HL-60 (cell line): ENCODE data around the gene BDH1.

Experiments used
- DNase-seq, 2 experiments: peaks; one replicate each; pipeline ENCODE4 v3.0.0-alpha.2; 2010 to 2020; ENCODE audit warnings: low read depth in 1 of 2, low spot score in 1 of 2
- H3K27ac ChIP-seq: fragments of 250-450 bp; sonication (Bioruptor Pico); replicated peaks from 2 replicates; pipeline ENCODE4 v1.5.1; 2020; ENCODE audit warnings: mild to moderate bottlenecking, moderate library complexity
- H3K27me3 ChIP-seq: fragments of 250-450 bp; sonication (Bioruptor Pico); 2 replicates; pipeline ENCODE4 v1.5.1; 2021; ENCODE audit warnings: mild to moderate bottlenecking, moderate library complexity; ENCODE audit not compliant: insufficient read depth, poor library complexity, severe bottlenecking
- H3K4me3 ChIP-seq: replicated peaks from 2 replicates; pipeline ENCODE4 v1.5.1; 2011; ENCODE audit warnings: mild to moderate bottlenecking, control low read depth, low read length; ENCODE audit not compliant: insufficient read depth
- CTCF ChIP-seq: IDR thresholded peaks from one replicate; pipeline ENCODE4 v1.5.1; 2011; ENCODE audit warnings: low read length, control low read depth, inconsistent platforms; ENCODE audit not compliant: insufficient read depth
- GABPA ChIP-seq: IDR thresholded peaks from 2 replicates; pipeline ENCODE4 v1.6.1; 2012; ENCODE audit warnings: low read depth
- POLR2AphosphoS5 ChIP-seq: IDR thresholded peaks from 2 replicates; pipeline ENCODE4 v1.6.1; 2012; ENCODE audit warnings: low read depth
- REST ChIP-seq: IDR thresholded peaks from 2 replicates; pipeline ENCODE4 v1.6.1; 2012; ENCODE audit warnings: low read depth; ENCODE audit not compliant: insufficient replicate concordance
- SPI1 ChIP-seq: IDR thresholded peaks from 2 replicates; pipeline ENCODE4 v1.6.1; 2012; ENCODE audit warnings: low read depth, mild to moderate bottlenecking, borderline replicate concordance

BDH1 gene

GRCh38 chr3:197485143-197485542 lies 70.6 kb downstream of the BDH1 start:
- Histone ChIP-seq H3K27ac (no peak overlapping the region), H3K27me3 (peaks cover 3% of the 10 kb centered on the region), H3K4me3 (no peak overlapping the region)
- TF ChIP-seq SPI1 (no peak), CTCF (no peak)
- no peak for DNase-seq

GRCh38 chr3:197484204-197484901 lies 71.4 kb downstream of the BDH1 start:
- Histone ChIP-seq H3K27me3 (peaks cover 3% of the 10 kb centered on the region), H3K4me3 (no peak overlapping the region), H3K27ac (no peak overlapping the region)
- DNase-seq = no peak
- TF ChIP-seq CTCF = no peak
- TF ChIP-seq SPI1 = no peak
- TF ChIP-seq REST = no peak
- TF ChIP-seq GABPA = no peak
- TF ChIP-seq POLR2AphosphoS5 = no peak

- Histone ChIP-seq H3K27ac (no peak overlapping the region), H3K4me3 (no peak overlapping the region), H3K27me3 (peaks cover 2% of the 10 kb centered on the region)
- TF ChIP-seq REST (no peak), GABPA (no peak), CTCF (no peak), POLR2AphosphoS5 (no peak), SPI1 (no peak)
- no peak for DNase-seq
Observed at GRCh38 chr3:197482001-197482400, 73.8 kb downstream of the BDH1 start.

GRCh38 chr3:197480320-197480719 lies 75.4 kb downstream of the BDH1 start:
- DNase-seq = no peak
- H3K27ac ChIP-seq = no peak overlapping the region
- H3K4me3 ChIP-seq = no peak overlapping the region
- no peaks in the 10 kb centered on the region for H3K27me3 ChIP-seq
- TF ChIP-seq SPI1 (no peak), REST (no peak), POLR2AphosphoS5 (no peak), CTCF (no peak), GABPA (no peak)
